Calu3 (cell line): ENCODE data around the gene MACROD2. TPM values are rescaled to one million over a fixed set of nuclear protein-coding genes. Genes with fewer than 3 reads are reported as not detected.

Experiments used
- BruUV-seq: library from RNA; stranded (reverse); fragments of 400-500 nt; replicated peaks from 2 replicates; lab custom pipeline; 2021; lab: Mats Ljungman, UMichigan
- CTCF ChIA-PET: fragments of 300-600 bp; sonication (Branson Sonifier 250); formaldehyde crosslinking; loops from one replicate; lab custom pipeline; 2022; ENCODE audit warnings: antibody characterized with exemption; lab: Charles Lee
- DNase-seq: peaks from one replicate; pipeline ENCODE4 v3.0.0; 2022
- H3K27ac Mint-ChIP-seq: one replicate; pipeline ENCODE4 v1.8.0; 2022; ENCODE audit warnings: mixed read lengths; ENCODE audit not compliant: unreplicated experiment
- H3K27me3 Mint-ChIP-seq: one replicate; pipeline ENCODE4 v1.8.0; 2022; ENCODE audit warnings: mixed read lengths; ENCODE audit not compliant: unreplicated experiment
- H3K36me3 Mint-ChIP-seq: one replicate; pipeline ENCODE4 v1.8.0; 2022; ENCODE audit warnings: mild to moderate bottlenecking, moderate library complexity, mixed read lengths; ENCODE audit not compliant: insufficient read depth, unreplicated experiment
- H3K4me1 Mint-ChIP-seq: one replicate; pipeline ENCODE4 v1.8.0; 2022; ENCODE audit warnings: mild to moderate bottlenecking, low read depth, mixed read lengths; ENCODE audit not compliant: unreplicated experiment
- H3K4me3 Mint-ChIP-seq: one replicate; pipeline ENCODE4 v1.8.0; 2022; ENCODE audit warnings: mild to moderate bottlenecking, low read depth, moderate library complexity, mixed read lengths; ENCODE audit not compliant: unreplicated experiment
- H3K9me3 Mint-ChIP-seq: one replicate; pipeline ENCODE4 v1.8.0; 2022; ENCODE audit warnings: low read depth, mixed read lengths; ENCODE audit not compliant: unreplicated experiment
- CTCF ChIP-seq: fragments of 200-600 bp; IDR thresholded peaks from one replicate; pipeline ENCODE4 v1.8.0; 2022; ENCODE audit warnings: antibody characterized with exemption; ENCODE audit not compliant: unreplicated experiment
- intact Hi-C: fragments of 100-400 bp; cut with micrococcal nuclease; formaldehyde crosslinking; loops from one replicate; pipeline ENCODE4 v1.10.0; 2022; ENCODE audit not compliant: unreplicated experiment
- total RNA-seq: library from RNA; stranded (reverse); gene quantifications from 2 replicates; pipeline ENCODE4 v1.2.3, GENCODE V29; 2022

The MACROD2 gene
- total RNA-seq, 1 experiment from 2014 or later: 29.4 TPM

DNA sequence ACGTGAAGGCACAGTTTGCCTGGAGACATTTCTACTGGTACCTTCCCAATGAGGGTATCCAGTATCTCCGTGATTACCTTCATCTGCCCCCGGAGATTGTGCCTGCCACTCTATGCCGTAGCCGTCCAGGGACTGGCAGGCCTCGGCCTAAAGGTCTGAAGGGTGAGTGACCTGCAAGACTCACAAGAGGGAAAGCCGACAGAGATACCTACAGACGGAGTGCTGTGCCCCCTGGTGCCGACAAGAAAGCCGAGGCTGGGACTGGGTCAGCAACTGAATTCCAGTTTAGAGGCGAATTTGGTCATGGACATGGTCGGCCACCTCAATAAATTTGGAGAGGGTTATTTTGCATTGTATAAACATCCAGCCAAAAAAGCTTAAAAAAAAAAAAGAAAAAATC, 762.4 kb downstream of the MACROD2 start:
- DNase-seq: no peak
- H3K27me3 Mint-ChIP-seq: no peaks in the 10 kb centered on the region
- intact Hi-C loops: no loop called here
- H3K27ac Mint-ChIP-seq: no peak overlapping the region
- H3K4me1 Mint-ChIP-seq: no peaks in the 10 kb centered on the region
- H3K4me3 Mint-ChIP-seq: no peak overlapping the region
- BruUV-seq: no TSS peak
- no peaks in the 10 kb centered on the region for H3K36me3 Mint-ChIP-seq
- no peak for TF ChIP-seq CTCF
- H3K9me3 Mint-ChIP-seq: no peaks in the 10 kb centered on the region
- CTCF ChIA-PET: no interaction called here

- intact Hi-C loops: no loop called here
- Mint-ChIP-seq H3K4me1 (no peaks in the 10 kb centered on the region), H3K4me3 (no peak overlapping the region), H3K9me3 (no peaks in the 10 kb centered on the region), H3K36me3 (no peaks in the 10 kb centered on the region), H3K27me3 (no peaks in the 10 kb centered on the region), H3K27ac (no peak overlapping the region)
- no peak for TF ChIP-seq CTCF
- DNase-seq: no peak
- BruUV-seq: no TSS peak
- CTCF ChIA-PET: no interaction called here
These were observed 763.0 kb downstream of the MACROD2 start for GRCh38 chr20:14758356-14758755.

GRCh38 chr20:14759979-14760378, 764.7 kb downstream of the MACROD2 start:
- CTCF ChIA-PET: no interaction called here

DNA sequence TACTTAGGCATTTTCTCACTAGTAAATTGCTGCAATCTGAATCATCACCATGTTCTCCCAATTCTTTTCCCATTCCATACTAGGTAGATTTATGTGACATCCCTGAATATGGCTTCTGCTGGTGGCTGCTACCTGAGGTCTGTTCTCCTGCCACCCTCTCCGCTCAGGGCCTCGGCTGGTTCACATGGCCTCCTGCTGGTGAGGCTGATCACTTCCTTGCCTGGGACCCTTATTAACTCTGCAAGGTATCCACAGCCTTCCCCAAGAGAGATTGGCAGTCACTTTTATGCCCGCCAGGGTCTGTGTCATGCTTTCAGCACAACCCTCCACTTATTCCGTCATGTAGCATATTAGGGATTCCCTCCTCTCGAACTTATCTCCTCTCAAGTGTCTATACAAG, 766.6 kb downstream of the MACROD2 start:
- BruUV-seq: no TSS peak
- no peak for TF ChIP-seq CTCF
- CTCF ChIA-PET: interaction anchor here (0.5 kb wide), 1 partner anchor 943 kb away, joined by 3 read pairs; no protein-coding TSS in a partner anchor
- intact Hi-C loops: no loop called here
- Mint-ChIP-seq H3K4me1 (no peaks in the 10 kb centered on the region), H3K36me3 (no peaks in the 10 kb centered on the region), H3K4me3 (no peak overlapping the region), H3K27ac (no peak overlapping the region), H3K27me3 (no peaks in the 10 kb centered on the region), H3K9me3 (no peaks in the 10 kb centered on the region)
- DNase-seq: no peak

More at GRCh38 chr20:14759979-14760378, 764.7 kb downstream of the MACROD2 start:
- no peak overlapping the region for H3K4me3 Mint-ChIP-seq
- no peaks in the 10 kb centered on the region for H3K4me1 Mint-ChIP-seq
- intact Hi-C loops: no loop called here
- no peak for TF ChIP-seq CTCF
- no peaks in the 10 kb centered on the region for H3K9me3 Mint-ChIP-seq
- no peaks in the 10 kb centered on the region for H3K36me3 Mint-ChIP-seq
- no peaks in the 10 kb centered on the region for H3K27me3 Mint-ChIP-seq
- H3K27ac Mint-ChIP-seq: no peak overlapping the region
- no peak for DNase-seq
- no TSS peak for BruUV-seq
